GM12865 (cell line): ENCODE data around the gene INPP5E.

Experiments
- DNase-seq: peaks from one replicate; pipeline ENCODE4 v3.0.0; 2010; ENCODE audit warnings: low read depth
- H3K4me3 ChIP-seq: 2 replicates; pipeline ENCODE4 v1.5.1; 2011; ENCODE audit warnings: mild to moderate bottlenecking, low read depth, low read length, control low read depth
- CTCF ChIP-seq: IDR thresholded peaks from 2 replicates; pipeline ENCODE4 v1.5.1; 2011; ENCODE audit warnings: low read length, control low read depth, low read depth, inconsistent platforms; ENCODE audit not compliant: insufficient read depth; ENCODE audit errors: missing control alignments

Gene INPP5E, protein sequence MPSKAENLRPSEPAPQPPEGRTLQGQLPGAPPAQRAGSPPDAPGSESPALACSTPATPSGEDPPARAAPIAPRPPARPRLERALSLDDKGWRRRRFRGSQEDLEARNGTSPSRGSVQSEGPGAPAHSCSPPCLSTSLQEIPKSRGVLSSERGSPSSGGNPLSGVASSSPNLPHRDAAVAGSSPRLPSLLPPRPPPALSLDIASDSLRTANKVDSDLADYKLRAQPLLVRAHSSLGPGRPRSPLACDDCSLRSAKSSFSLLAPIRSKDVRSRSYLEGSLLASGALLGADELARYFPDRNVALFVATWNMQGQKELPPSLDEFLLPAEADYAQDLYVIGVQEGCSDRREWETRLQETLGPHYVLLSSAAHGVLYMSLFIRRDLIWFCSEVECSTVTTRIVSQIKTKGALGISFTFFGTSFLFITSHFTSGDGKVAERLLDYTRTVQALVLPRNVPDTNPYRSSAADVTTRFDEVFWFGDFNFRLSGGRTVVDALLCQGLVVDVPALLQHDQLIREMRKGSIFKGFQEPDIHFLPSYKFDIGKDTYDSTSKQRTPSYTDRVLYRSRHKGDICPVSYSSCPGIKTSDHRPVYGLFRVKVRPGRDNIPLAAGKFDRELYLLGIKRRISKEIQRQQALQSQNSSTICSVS

DNA sequence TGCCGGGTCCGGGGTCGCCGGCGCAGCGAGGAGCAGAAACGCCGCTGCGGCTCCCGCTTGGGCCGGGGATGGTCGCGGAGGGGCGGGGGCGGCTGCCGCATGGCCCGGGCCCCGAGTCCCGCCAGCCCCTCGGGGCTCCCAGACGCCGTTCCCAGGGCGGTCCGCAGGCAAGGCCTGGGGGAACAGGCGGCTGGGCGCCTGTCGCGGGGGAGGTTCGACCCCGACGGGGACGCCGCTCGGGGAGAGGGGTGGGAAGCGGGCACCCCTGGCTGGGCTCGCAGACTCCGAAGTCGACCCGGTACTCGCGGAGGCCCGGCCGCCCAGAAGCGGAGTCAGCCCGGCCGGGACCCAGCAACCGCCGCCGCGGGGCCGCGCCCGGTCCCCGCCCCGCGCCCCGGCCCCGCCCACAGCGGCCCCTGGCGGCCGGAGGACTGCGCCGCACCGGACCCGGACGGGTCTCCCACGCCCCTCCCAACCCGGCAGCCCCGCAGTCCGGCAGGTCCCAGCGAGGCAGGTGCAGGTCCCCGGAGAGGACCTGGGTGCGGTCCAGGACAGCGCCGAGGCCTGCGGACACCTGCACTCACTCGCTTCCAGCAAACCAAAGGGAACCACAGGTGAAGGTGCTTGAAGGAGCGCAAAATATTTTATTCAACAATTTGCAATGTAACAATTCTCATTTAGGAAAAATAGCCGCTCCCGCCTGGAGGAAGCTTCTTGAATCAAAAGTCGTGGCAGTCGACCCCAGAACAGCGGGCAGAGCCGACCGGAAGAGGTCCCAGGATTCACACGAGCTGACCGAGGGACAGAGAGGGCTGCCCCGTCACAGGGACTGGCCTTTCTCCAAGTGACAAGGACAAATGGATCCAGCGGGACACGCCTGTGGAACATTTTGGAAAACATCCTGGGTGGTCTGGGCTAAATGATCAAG is at the start of gene INPP5E:
TSS of gene INPP5E (minus strand) at position 365 of the 928 bp plus-strand sequence. CDS start 426 bp downstream, outside the sequence.
- peak within 1 kb of the TSS; percentile 92 for H3K4me3 ChIP-seq
- peak; percentile 68 for TF ChIP-seq CTCF
- DNase-seq, result peak; percentile 86

GRCh38 chr9:136488247-136489214 is 48.9 kb upstream of the INPP5E start:
- H3K4me3 ChIP-seq, result no peak overlapping the region
- peak; percentile 96 for TF ChIP-seq CTCF
- peak; percentile 72 for DNase-seq

DNA sequence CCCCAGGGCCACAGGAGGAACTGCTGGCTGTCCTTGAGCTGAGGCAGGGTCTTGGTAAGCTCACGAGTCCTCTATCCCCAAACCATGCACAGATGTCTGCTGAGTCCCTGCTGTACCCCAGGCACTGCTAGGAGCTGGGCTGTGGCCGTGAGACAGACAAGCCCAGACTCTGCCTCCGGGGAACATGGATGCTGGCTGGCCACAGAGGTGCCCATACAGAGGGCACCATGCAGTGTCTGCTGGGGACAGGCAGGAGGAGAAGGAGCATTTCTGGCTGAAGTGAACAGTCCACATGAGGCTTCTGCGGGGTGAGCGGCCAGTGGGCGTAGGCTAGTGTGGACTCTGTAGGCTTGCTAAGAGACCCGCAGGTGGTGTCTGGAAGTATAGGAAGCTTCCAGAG is 48.0 kb upstream of the INPP5E start:
- DNase-seq, result no peak
- TF ChIP-seq CTCF, result no peak
- H3K4me3 ChIP-seq, result no peak overlapping the region

DNA sequence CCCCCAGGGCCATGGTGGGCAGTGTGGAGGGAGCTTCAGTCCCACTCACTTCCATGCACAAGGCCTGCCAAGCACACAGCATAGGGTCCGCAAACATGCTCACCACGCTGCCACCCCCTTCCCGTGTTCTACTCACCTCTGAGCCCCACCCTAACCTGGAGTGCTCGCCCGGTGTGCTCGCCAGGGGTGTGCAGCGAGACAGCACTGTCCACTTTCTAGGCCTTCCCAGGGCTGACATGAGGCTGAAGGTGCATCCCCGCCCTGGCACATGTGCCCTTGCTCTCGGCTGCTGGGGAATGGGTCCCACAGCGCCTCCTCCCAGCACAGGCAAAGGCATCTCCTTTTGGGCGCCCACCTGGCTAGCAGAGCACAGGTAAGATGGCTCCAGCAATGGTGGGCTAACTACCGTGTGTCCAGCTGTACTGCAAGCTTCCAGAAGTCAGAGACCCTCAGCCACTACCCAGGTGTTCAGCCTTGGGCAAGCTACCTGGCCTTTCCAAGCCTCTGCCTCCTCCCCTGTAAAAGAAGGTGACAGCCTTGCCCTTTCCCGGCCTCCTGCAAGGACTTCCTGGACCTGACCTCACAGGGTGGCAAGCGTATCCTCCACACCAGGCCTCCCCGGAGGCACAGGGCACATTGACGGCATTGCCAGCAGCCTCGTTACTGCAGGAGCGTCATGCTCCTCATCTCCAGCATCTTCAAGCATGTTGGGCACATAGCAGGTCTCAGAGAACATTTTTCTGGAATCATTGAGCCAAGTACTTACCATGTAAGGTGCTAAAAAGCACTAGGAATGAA is 47.4 kb upstream of the INPP5E start:
- DNase-seq, result no peak
- TF ChIP-seq CTCF, result no peak
- no peak overlapping the region for H3K4me3 ChIP-seq

GRCh38 chr9:136486131-136486530 is 46.5 kb upstream of the INPP5E start:
- DNase-seq, result no peak
- TF ChIP-seq CTCF, result no peak
- H3K4me3 ChIP-seq, result no peak overlapping the region
